Measurements from ENCODE around the gene CHEK2. TPM values are rescaled to one million over a fixed set of nuclear protein-coding genes. Genes with fewer than 3 reads are reported as not detected.

Gene CHEK2
- total and polyA plus RNA-seq, 10 of the 15 experiments (the other 5 are each of a cell fraction or from before 2014, with no cell fraction given) = 15.7 to 59.7 (median 22.7) TPM

- in situ Hi-C loops (cut with MboI) = no loop called here
- peak within 1 kb of the TSS; percentile 89 for H3K27ac ChIP-seq (ENCODE audit: control insufficient read depth, insufficient read depth)
- ChIA-PET POLR2A (interaction anchor here (0.6 to 4.0 kb wide), 11 partner anchors 13 to 46 kb away, joined by 3 to 26 read pairs (median 4); partner anchors contain the start of genes CHEK2, HSCB and XBP1), CTCF (interaction anchor here (0.6 to 4.3 kb wide), 10 partner anchors 11 to 113 kb away, joined by 3 to 19 read pairs (median 4); partner anchors contain the start of gene XBP1), SMC1A (ENCODE audit: uncharacterized antibody, unreplicated experiment) (interaction anchor here (0.9 to 2.1 kb wide), 10 partner anchors 11 to 46 kb away, joined by 3 to 5 read pairs (median 4); no protein-coding TSS in a partner anchor), RAD21 (ENCODE audit: unreplicated experiment) (interaction anchor here (0.6 to 2.9 kb wide), 7 partner anchors 12 to 46 kb away, joined by 3 to 22 read pairs (median 4); partner anchors contain the start of gene XBP1)
- ATAC-seq = peak; percentile 93
- peak; percentile 84 for DNase-seq (ENCODE audit: low read depth, low spot score)
- H3K36me3 ChIP-seq (ENCODE audit: control insufficient read depth in 2 of 2, insufficient read depth in 2 of 2, low read length in 1 of 2) = peaks cover 0 to 7% of the 10 kb centered on the region in 2 experiments; a peak in 2 of 4 replicates
- peak within 1 kb of the TSS; percentile 85 for H2AFZ ChIP-seq (ENCODE audit: control insufficient read depth, low read depth, low read length)
- WGBS (ENCODE audit: insufficient coverage, insufficient replicate concordance, low lambda C conversion rate, missing lambda C conversion rate) = 1% methylated on average over 66 of the region's 92 CpGs
- peaks cover 16% of the 10 kb centered on the region for H3K79me2 ChIP-seq (ENCODE audit: control insufficient read depth, insufficient read depth, low read length)
- no peaks in the 10 kb centered on the region for H3K4me1 ChIP-seq (ENCODE audit: control insufficient read depth, insufficient read depth, low read length)
- no peaks in the 10 kb centered on the region; the same call in 2 of the 3 replicates for H3K9me3 ChIP-seq (replicated peaks; ENCODE audit: control insufficient read depth, insufficient read depth, low read length)
- no TSS peak for BruUV-seq (replicated peaks)
- no peaks in the 10 kb centered on the region for H4K20me1 ChIP-seq (ENCODE audit: control insufficient read depth, insufficient read depth)
- peak within 1 kb of the TSS; percentile 82 for H3K4me2 ChIP-seq (ENCODE audit: control insufficient read depth, insufficient read depth)
- intact Hi-C loops (cut with micrococcal nuclease; ENCODE audit: unreplicated experiment) = loop anchor here (2.0 to 10.0 kb wide), 2 partner anchors 30 to 52 kb away; partner anchors contain the start of gene HSCB
- peak within 1 kb of the TSS; percentile 96 for H3K4me3 ChIP-seq
- H3K27me3 ChIP-seq (replicated peaks in 1 of 2; ENCODE audit: control insufficient read depth in 2 of 2, insufficient read depth in 2 of 2, low read length in 1 of 2) = no peaks in the 10 kb centered on the region
- no peak for FAIRE-seq
- peak within 1 kb of the TSS; percentile 89 for H3K9ac ChIP-seq (ENCODE audit: control insufficient read depth, insufficient read depth, low read length)
- TF ChIP-seq CBX5 (IDR thresholded peaks at IDR 0.05; ENCODE audit: low read depth) (no peak), TCF7 (IDR thresholded peaks at IDR 0.05; ENCODE audit: borderline replicate concordance) (no peak), EZH2 (IDR thresholded peaks at IDR 0.05; ENCODE audit: borderline replicate concordance, control insufficient read depth, low read depth, low read length) (no peak), ZBTB33 (IDR thresholded peaks at IDR 0.05) (no peak), WRNIP1 (IDR thresholded peaks at IDR 0.05; ENCODE audit: borderline replicate concordance, low read depth, low read length) (no peak), ZNF592 (IDR thresholded peaks at IDR 0.05) (no peak), JUND (IDR thresholded peaks at IDR 0.05; ENCODE audit: low read depth, low read length) (no peak), ETV6 (conservative IDR thresholded peaks at IDR 0.05 in 1 of 2, IDR thresholded peaks at IDR 0.05 in 1 of 2; ENCODE audit: borderline replicate concordance in 1 of 2, low read depth in 1 of 2) (0 out of 4 replicates have a peak, but pooled peaks of 1 of the 2 experiments have one; percentile 17), PBX3 (IDR thresholded peaks at IDR 0.05; ENCODE audit: insufficient replicate concordance, low read depth, low read length) (no peak), ATF2 (IDR thresholded peaks at IDR 0.05; ENCODE audit: low read length) (no peak)
Observed at GRCh38 chr22:28772633-28773460, 31.2 kb upstream of the CHEK2 start, which contains the start of gene CCDC117. Gene CCDC117 (plus strand): TSS chr22:28772695. CDS start chr22:28772850, 155 bp downstream.

All from GM12878 (cell line).